Colonic mucosa (tissue), 4 donors: Measurements from ENCODE around the gene C3orf85. TPM values are rescaled to one million over a fixed set of nuclear protein-coding genes. Genes with fewer than 3 reads are reported as not detected.

ENCODE experiments used
- DNase-seq: peaks from one replicate; pipeline ENCODE4 v3.0.0-alpha.2; 2020
- H3K27ac ChIP-seq: fragments of 200-600 bp; one replicate; pipeline ENCODE4 v1.8.0; 2021
- H3K27me3 ChIP-seq: fragments of 200-600 bp; one replicate; pipeline ENCODE4 v1.8.0; 2021
- H3K36me3 ChIP-seq: fragments of 200-600 bp; one replicate; pipeline ENCODE4 v1.8.0; 2021
- H3K4me1 ChIP-seq: fragments of 200-600 bp; one replicate; pipeline ENCODE4 v1.8.0; 2021; ENCODE audit warnings: mild to moderate bottlenecking
- H3K4me3 ChIP-seq: fragments of 200-600 bp; one replicate; pipeline ENCODE4 v1.8.0; 2021
- H3K9ac ChIP-seq, 2 donors: one replicate each; pipeline ENCODE4 v1.7.0; 2013; ENCODE audit warnings: control low read depth in 2 of 2, low read depth in 2 of 2, low read length in 2 of 2
- H3K9me3 ChIP-seq: fragments of 200-600 bp; one replicate; pipeline ENCODE4 v1.8.0; 2021
- CTCF ChIP-seq: fragments of 200-600 bp; IDR thresholded peaks from one replicate; pipeline ENCODE4 v1.8.0; 2022; ENCODE audit warnings: antibody characterized with exemption, mild to moderate bottlenecking
- intact Hi-C: fragments of 100-400 bp; cut with DNase I; formaldehyde crosslinking; loops from one replicate; pipeline ENCODE4 v1.14.1; 2022
- total RNA-seq, 2 donors: library from RNA; stranded (reverse); fragmentation: NEBNext Ultra II Directional in 1 of 2; extraction: Animal tissue kit (Norgen Biotek cat#: 25700) in 1 of 2; gene quantifications; one replicate each; pipeline ENCODE4 v1.2.1, GENCODE V29; 2021
- donor health status: healthy.
- donor health status: DM: no; HTN: no; CAD: no.
- donor health status: DM: no; HTN: no; CAD: no.

The C3orf85 gene
- total RNA-seq, result 10 to 100 TPM; 10.5 to 18.8 TPM

- intact Hi-C loops, result no loop called here
- Histone ChIP-seq H3K27ac (peak within 1 kb of the TSS; percentile 12), H3K4me3 (peak within 1 kb of the TSS; percentile 2)
Measured at GRCh38 chr3:109136523-109136922, at the start of gene C3orf85. Gene C3orf85 (plus strand): TSS chr3:109136719. CDS start chr3:109136848, 129 bp downstream.

GRCh38 chr3:109089265-109089664 is 47.3 kb upstream of the C3orf85 start:
- intact Hi-C loops, result no loop called here
- Histone ChIP-seq H3K36me3 (no peaks in the 10 kb centered on the region), H3K4me3 (no peak overlapping the region), H3K27me3 (no peaks in the 10 kb centered on the region), H3K27ac (no peak overlapping the region), H3K9me3 (no peaks in the 10 kb centered on the region), H3K9ac (no peak overlapping the region), H3K4me1 (no peaks in the 10 kb centered on the region)
- DNase-seq, result no peak
- TF ChIP-seq CTCF, result no peak

More at GRCh38 chr3:109136523-109136922, at the start of gene C3orf85:
- no peak for DNase-seq
- no peaks in the 10 kb centered on the region for H3K9me3 ChIP-seq
- no peak for TF ChIP-seq CTCF
- no peaks in the 10 kb centered on the region for H3K27me3 ChIP-seq
- peak within 1 kb of the TSS in 1 of 2 donors; percentile 38 for H3K9ac ChIP-seq
- no peaks in the 10 kb centered on the region for H3K4me1 ChIP-seq
- no peaks in the 10 kb centered on the region for H3K36me3 ChIP-seq

- no peak overlapping the region for H3K4me3 ChIP-seq
- intact Hi-C loops, result no loop called here
- DNase-seq, result no peak
- no peaks in the 10 kb centered on the region for H3K9me3 ChIP-seq
- H3K36me3 ChIP-seq, result no peaks in the 10 kb centered on the region
- H3K9ac ChIP-seq, result no peak overlapping the region
- no peak overlapping the region for H3K27ac ChIP-seq
- TF ChIP-seq CTCF, result no peak
- H3K27me3 ChIP-seq, result no peaks in the 10 kb centered on the region
- H3K4me1 ChIP-seq, result no peaks in the 10 kb centered on the region
Measured at GRCh38 chr3:109091846-109092245, 44.7 kb upstream of the C3orf85 start.

- no peaks in the 10 kb centered on the region for H3K9me3 ChIP-seq
- H3K27me3 ChIP-seq, result no peaks in the 10 kb centered on the region
- intact Hi-C loops, result no loop called here
- no peaks in the 10 kb centered on the region for H3K36me3 ChIP-seq
- no peaks in the 10 kb centered on the region for H3K4me1 ChIP-seq
- H3K4me3 ChIP-seq, result no peak overlapping the region
- TF ChIP-seq CTCF, result no peak
- H3K27ac ChIP-seq, result no peak overlapping the region
- no peak overlapping the region for H3K9ac ChIP-seq
- DNase-seq, result no peak
Measured at GRCh38 chr3:109093561-109093960, 43.0 kb upstream of the C3orf85 start.

- Histone ChIP-seq H3K4me1 (no peaks in the 10 kb centered on the region), H3K27ac (no peak overlapping the region), H3K9ac (no peak overlapping the region), H3K9me3 (no peaks in the 10 kb centered on the region), H3K4me3 (no peak overlapping the region), H3K36me3 (no peaks in the 10 kb centered on the region), H3K27me3 (no peaks in the 10 kb centered on the region)
- TF ChIP-seq CTCF, result no peak
- intact Hi-C loops, result no loop called here
- no peak for DNase-seq
Measured at GRCh38 chr3:109095166-109095565, 41.4 kb upstream of the C3orf85 start.
